MCF 10A (cell line): ENCODE results near the gene COQ5. TPM values are rescaled to one million over a fixed set of nuclear protein-coding genes. Genes with fewer than 3 reads are reported as not detected.

ENCODE experiments used
- BruUV-seq: library from RNA; stranded (reverse); fragments of 400-500 nt; replicated peaks from 2 replicates; lab custom pipeline; 2021; lab: Mats Ljungman, UMichigan
- CTCF ChIA-PET: fragments of 300-600 bp; sonication (Branson Sonifier 250); formaldehyde crosslinking; extraction: SDS; loops from one replicate; lab custom pipeline; 2021; ENCODE audit warnings: antibody characterized with exemption, inconsistent platforms; lab: Yijun Ruan, JAX
- POLR2A ChIA-PET: fragments of 300-600, 350-650 bp; sonication (Branson Sonifier 250); formaldehyde crosslinking; extraction: SDS; loops from one replicate; lab custom pipeline; 2020; ENCODE audit warnings: antibody characterized with exemption, inconsistent platforms; lab: Yijun Ruan, JAX
- DNase-seq: peaks from one replicate; pipeline ENCODE4 v3.0.0-alpha.2; 2018; ENCODE audit not compliant: unreplicated experiment
- H3K27ac Mint-ChIP-seq: one replicate; pipeline ENCODE4 v1.8.0; 2022; ENCODE audit warnings: mild to moderate bottlenecking, low read depth, mixed read lengths; ENCODE audit not compliant: unreplicated experiment
- H3K27me3 Mint-ChIP-seq: one replicate; pipeline ENCODE4 v1.8.0; 2022; ENCODE audit warnings: mixed read lengths; ENCODE audit not compliant: insufficient read depth, unreplicated experiment
- H3K36me3 Mint-ChIP-seq: one replicate; pipeline ENCODE4 v1.8.0; 2022; ENCODE audit warnings: mild to moderate bottlenecking, moderate library complexity, mixed read lengths; ENCODE audit not compliant: insufficient read depth, unreplicated experiment
- H3K4me1 Mint-ChIP-seq: one replicate; pipeline ENCODE4 v1.8.0; 2022; ENCODE audit warnings: mixed read lengths; ENCODE audit not compliant: insufficient read depth, unreplicated experiment
- H3K4me3 Mint-ChIP-seq: one replicate; pipeline ENCODE4 v1.8.0; 2022; ENCODE audit warnings: mild to moderate bottlenecking, moderate library complexity, mixed read lengths; ENCODE audit not compliant: unreplicated experiment
- H3K9me3 Mint-ChIP-seq: one replicate; pipeline ENCODE4 v1.8.0; 2022; ENCODE audit warnings: mixed read lengths; ENCODE audit not compliant: unreplicated experiment
- intact Hi-C: fragments of 100-400 bp; cut with micrococcal nuclease; formaldehyde crosslinking; loops from 2 replicates; pipeline ENCODE4 v1.14.1; 2022
- total RNA-seq: library from RNA; stranded (reverse); gene quantifications from 2 replicates; pipeline ENCODE4 v1.2.3, GENCODE V29; 2022
- TF ChIP-seq, protein P1 (sequence below): fragments of 200-600 bp; IDR thresholded peaks from one replicate; pipeline ENCODE4 v1.8.0; 2022; ENCODE audit warnings: antibody characterized with exemption, mild to moderate bottlenecking; ENCODE audit not compliant: unreplicated experiment

COQ5 gene
- total RNA-seq, 1 experiment from 2014 or later = 22.9 TPM

DNA sequence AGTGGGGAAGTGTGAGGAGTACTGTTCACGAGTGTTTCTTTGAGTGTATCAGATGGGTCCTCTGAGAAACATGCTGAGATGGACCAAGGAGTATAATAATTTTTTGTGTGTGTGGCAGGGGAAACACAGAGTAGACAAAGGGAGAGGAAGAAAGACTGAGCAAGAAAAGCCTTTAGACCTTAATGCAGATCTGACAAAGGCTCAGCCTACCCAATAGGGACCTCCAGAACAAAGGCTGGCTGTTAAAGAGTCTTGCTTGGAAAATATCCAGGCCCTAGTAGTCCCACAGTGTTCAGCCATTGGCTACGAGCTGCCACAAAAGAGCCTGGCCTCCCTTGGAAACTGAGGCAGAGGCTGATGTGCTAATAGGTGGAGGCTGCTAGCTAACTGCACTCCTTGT, 13.5 kb downstream of the COQ5 start:
- Mint-ChIP-seq H3K9me3 (no peaks in the 10 kb centered on the region), H3K36me3 (peaks cover 60% of the 10 kb centered on the region), H3K27ac (no peak overlapping the region), H3K27me3 (no peaks in the 10 kb centered on the region), H3K4me1 (no peaks in the 10 kb centered on the region), H3K4me3 (no peak overlapping the region)
- no peak for DNase-seq
- ChIA-PET CTCF (interaction anchor here (1.1 kb wide), 1 partner anchor 15 kb away, joined by 4 read pairs; no protein-coding TSS in a partner anchor), POLR2A (interaction anchor here (1.5 kb wide), 1 partner anchor 8 kb away, joined by 3 read pairs; no protein-coding TSS in a partner anchor)
- BruUV-seq = no TSS peak
- intact Hi-C loops = no loop called here
- TF ChIP-seq, protein P1, sequence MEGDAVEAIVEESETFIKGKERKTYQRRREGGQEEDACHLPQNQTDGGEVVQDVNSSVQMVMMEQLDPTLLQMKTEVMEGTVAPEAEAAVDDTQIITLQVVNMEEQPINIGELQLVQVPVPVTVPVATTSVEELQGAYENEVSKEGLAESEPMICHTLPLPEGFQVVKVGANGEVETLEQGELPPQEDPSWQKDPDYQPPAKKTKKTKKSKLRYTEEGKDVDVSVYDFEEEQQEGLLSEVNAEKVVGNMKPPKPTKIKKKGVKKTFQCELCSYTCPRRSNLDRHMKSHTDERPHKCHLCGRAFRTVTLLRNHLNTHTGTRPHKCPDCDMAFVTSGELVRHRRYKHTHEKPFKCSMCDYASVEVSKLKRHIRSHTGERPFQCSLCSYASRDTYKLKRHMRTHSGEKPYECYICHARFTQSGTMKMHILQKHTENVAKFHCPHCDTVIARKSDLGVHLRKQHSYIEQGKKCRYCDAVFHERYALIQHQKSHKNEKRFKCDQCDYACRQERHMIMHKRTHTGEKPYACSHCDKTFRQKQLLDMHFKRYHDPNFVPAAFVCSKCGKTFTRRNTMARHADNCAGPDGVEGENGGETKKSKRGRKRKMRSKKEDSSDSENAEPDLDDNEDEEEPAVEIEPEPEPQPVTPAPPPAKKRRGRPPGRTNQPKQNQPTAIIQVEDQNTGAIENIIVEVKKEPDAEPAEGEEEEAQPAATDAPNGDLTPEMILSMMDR = no peak

DNA sequence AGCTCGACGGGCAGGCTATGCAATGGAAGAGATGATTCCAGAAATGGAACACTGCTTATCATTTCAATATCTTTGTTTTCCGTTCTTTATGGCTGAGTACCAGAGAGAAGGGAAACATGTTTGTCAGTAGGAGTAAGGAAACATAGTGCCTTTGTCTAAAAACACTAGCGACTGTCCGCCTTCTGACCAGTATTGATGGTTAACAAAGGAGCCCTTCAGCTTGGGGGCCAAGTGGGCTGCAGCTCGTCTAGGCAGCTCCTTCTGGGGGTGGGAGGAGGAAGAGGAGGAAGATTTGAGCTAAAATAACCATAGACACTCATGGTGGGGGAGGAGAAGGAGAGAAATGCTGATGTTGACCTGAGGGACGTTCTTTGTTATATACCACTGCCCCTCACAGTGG, 15.0 kb downstream of the COQ5 start:
- no peak for DNase-seq
- Mint-ChIP-seq H3K4me3 (no peak overlapping the region), H3K36me3 (peaks cover 59% of the 10 kb centered on the region), H3K27ac (no peak overlapping the region), H3K27me3 (no peaks in the 10 kb centered on the region), H3K4me1 (no peaks in the 10 kb centered on the region), H3K9me3 (no peaks in the 10 kb centered on the region)
- POLR2A ChIA-PET = interaction anchor here (0.7 to 1.8 kb wide), 2 partner anchors 17 to 68 kb away, joined by 3 to 5 read pairs; partner anchors contain the start of genes DYNLL1, GATC and TRIAP1
- no TSS peak for BruUV-seq
- CTCF ChIA-PET = interaction anchor here (0.6 kb wide), 1 partner anchor 763 kb away, joined by 3 read pairs; no protein-coding TSS in a partner anchor
- TF ChIP-seq, protein P1 = no peak
- intact Hi-C loops = no loop called here

DNA sequence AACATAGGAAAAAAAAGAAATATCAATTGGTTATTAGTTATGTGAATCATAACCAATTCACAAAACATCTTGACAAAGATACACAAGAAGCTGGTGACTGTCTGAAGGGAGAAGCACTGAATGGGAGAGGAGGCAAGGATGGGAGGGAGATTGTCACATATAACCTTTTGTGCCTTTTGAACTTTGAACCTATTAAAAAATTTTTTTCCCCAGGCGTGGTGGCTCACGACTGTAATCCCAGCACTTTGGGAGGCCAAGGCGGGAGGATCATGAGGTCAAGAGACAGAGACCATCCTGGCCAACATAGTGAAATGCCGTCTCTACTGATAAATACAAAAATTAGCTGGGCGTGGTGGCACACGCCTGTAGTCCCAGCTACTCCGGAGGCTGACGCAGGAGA, 20.4 kb downstream of the COQ5 start:
- Mint-ChIP-seq H3K4me3 (no peak overlapping the region), H3K9me3 (no peaks in the 10 kb centered on the region), H3K27ac (no peak overlapping the region), H3K4me1 (no peaks in the 10 kb centered on the region), H3K36me3 (peaks cover 62% of the 10 kb centered on the region), H3K27me3 (no peaks in the 10 kb centered on the region)
- no TSS peak for BruUV-seq
- intact Hi-C loops = no loop called here
- TF ChIP-seq, protein P1 = no peak
- DNase-seq = no peak
- ChIA-PET CTCF (interaction anchor here (0.5 to 0.6 kb wide), 2 partner anchors 17 to 75 kb away, joined by 3 read pairs; no protein-coding TSS in a partner anchor), POLR2A (interaction anchor here (2.5 kb wide), 2 partner anchors 10 to 12 kb away, joined by 11 to 14 read pairs; partner anchors contain the start of gene DYNLL1)

DNA sequence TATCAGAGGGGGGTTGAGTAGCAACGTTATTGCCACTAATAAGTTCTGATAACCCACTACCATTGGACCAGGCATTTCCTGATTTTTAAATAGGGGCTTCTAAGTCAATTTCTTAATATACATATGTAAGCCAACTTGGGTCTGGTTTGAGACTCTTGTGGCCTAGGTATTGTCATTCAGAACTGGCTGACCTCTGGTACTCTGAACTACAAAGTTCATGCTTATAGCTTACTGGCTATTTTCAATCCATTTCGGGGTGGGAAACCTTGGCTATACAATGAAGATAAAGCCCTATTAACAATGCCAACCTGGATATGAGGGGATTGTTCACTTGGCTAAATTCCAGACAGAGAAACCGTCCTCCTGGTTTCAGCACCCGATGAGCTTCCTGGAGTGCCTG, 24.4 kb downstream of the COQ5 start:
- CTCF ChIA-PET = interaction anchor here (0.5 kb wide), 1 partner anchor 202 kb away, joined by 3 read pairs; the partner anchor contains the start of gene SIRT4

More for the DNA sequence above, 24.4 kb downstream of the COQ5 start:
- intact Hi-C loops = no loop called here
- no peak overlapping the region for H3K4me3 Mint-ChIP-seq
- TF ChIP-seq, protein P1 = no peak
- no peaks in the 10 kb centered on the region for H3K9me3 Mint-ChIP-seq
- H3K27ac Mint-ChIP-seq = no peak overlapping the region
- DNase-seq = no peak
- H3K36me3 Mint-ChIP-seq = peaks cover 72% of the 10 kb centered on the region
- H3K4me1 Mint-ChIP-seq = no peaks in the 10 kb centered on the region
- H3K27me3 Mint-ChIP-seq = no peaks in the 10 kb centered on the region
- POLR2A ChIA-PET = interaction anchor here (0.7 to 1.1 kb wide), 2 partner anchors 25 to 35 kb away, joined by 3 to 5 read pairs; partner anchors contain the start of gene COQ5
- no TSS peak for BruUV-seq
